ENCODE data around the gene CDC73.

DNA sequence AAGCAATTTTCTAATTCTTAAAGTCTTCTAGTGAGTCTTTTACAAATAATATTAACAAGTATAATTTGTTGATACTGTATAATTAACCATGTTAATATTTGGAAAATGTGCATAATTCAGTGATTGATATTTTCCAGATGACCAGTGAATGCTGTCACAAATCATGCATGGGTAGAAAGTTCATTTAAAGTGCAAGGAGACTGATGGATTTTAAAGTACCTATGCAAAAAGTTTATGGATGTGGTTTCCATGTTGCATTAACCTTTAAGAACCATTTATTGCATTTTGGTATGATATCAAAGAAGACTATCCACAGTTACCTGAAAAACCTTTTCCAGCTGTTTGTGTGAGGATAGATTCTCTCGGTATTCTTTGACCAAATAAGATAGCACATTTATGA is 23.2 kb downstream of the CDC73 start:
- TF ChIP-seq, protein P1, sequence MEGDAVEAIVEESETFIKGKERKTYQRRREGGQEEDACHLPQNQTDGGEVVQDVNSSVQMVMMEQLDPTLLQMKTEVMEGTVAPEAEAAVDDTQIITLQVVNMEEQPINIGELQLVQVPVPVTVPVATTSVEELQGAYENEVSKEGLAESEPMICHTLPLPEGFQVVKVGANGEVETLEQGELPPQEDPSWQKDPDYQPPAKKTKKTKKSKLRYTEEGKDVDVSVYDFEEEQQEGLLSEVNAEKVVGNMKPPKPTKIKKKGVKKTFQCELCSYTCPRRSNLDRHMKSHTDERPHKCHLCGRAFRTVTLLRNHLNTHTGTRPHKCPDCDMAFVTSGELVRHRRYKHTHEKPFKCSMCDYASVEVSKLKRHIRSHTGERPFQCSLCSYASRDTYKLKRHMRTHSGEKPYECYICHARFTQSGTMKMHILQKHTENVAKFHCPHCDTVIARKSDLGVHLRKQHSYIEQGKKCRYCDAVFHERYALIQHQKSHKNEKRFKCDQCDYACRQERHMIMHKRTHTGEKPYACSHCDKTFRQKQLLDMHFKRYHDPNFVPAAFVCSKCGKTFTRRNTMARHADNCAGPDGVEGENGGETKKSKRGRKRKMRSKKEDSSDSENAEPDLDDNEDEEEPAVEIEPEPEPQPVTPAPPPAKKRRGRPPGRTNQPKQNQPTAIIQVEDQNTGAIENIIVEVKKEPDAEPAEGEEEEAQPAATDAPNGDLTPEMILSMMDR (IDR thresholded peaks at IDR 0.05 in 2 of 3, conservative IDR thresholded peaks at IDR 0.05 in 1 of 3; ENCODE audit: borderline replicate concordance in 1 of 3, insufficient read depth in 1 of 3, low read depth in 2 of 3, low read length in 2 of 3), result no peak
- TF ChIP-seq RAD21 (IDR thresholded peaks at IDR 0.05; ENCODE audit: low read depth), result no peak
- no peak for TF ChIP-seq EZH2phosphoT487 (IDR thresholded peaks at IDR 0.05; ENCODE audit: borderline replicate concordance)
- no peak for TF ChIP-seq EZH2 (IDR thresholded peaks at IDR 0.05)

Data from HCT116 (cell line).